HG03558 (cell line): ENCODE measurements around the gene STPG2.

ENCODE experiments used
- ATAC-seq: cut with Tn5 transposase; IDR thresholded peaks from one replicate; pipeline ENCODE4 v1.9.1; 2021; ENCODE audit warnings: moderate number of reproducible peaks; ENCODE audit not compliant: unreplicated experiment; ENCODE audit errors: extremely low read depth

STPG2 gene

GRCh38 chr4:97845758-97846157 is 297.5 kb downstream of the STPG2 start:
- ATAC-seq: no peak

DNA sequence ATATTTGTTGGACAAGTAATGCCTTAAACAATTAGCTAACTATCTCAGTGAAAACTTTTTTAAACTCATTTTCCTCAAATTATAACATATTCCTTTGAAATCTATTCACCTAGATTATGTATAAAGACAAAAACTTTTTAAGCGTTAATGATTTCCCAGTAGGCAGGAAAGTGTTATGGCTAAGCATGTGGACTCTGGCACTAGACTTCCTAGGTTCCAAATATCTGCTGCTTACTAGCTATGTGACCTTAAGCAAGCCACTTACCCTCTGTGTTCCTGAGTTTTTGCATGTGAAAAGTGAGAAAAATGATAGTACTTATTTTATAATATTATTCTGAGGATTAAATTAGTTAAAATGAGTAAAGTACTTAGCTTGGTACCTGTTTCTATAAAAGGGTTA is 301.8 kb downstream of the STPG2 start:
- no peak for ATAC-seq

- ATAC-seq: no peak
These were observed 306.6 kb downstream of the STPG2 start for GRCh38 chr4:97836662-97837061.

- no peak for ATAC-seq
These were observed 314.6 kb downstream of the STPG2 start for GRCh38 chr4:97828646-97829045.

DNA sequence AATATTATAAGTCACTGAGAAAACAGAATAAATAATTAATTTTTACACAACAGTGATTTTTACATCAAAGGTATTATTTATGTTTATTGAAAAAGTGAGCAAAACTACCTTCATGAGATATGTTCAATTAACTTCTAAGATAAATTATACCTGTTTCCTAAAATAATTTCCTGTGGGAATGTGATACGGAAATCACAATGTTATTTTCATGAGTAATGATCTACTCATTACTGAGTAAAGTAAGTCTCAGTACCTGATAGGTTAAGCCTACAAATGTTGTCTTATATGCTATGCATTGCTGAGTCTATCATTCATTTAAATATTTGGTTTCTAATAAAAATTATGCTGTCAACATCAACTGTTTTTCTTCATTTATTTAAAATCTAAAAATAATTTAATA is 324.0 kb downstream of the STPG2 start:
- ATAC-seq: no peak

GRCh38 chr4:97812768-97813167 is 330.5 kb downstream of the STPG2 start:
- no peak for ATAC-seq

GRCh38 chr4:97786306-97786920 is 356.9 kb downstream of the STPG2 start:
- ATAC-seq: no peak

GRCh38 chr4:97778174-97778573 is 365.1 kb downstream of the STPG2 start:
- no peak for ATAC-seq

- no peak for ATAC-seq
These were observed 368.8 kb downstream of the STPG2 start for GRCh38 chr4:97774347-97774989.

- ATAC-seq: no peak
These were observed 373.1 kb downstream of the STPG2 start for GRCh38 chr4:97770222-97770621.

GRCh38 chr4:97762115-97762512 is 381.2 kb downstream of the STPG2 start:
- no peak for ATAC-seq

DNA sequence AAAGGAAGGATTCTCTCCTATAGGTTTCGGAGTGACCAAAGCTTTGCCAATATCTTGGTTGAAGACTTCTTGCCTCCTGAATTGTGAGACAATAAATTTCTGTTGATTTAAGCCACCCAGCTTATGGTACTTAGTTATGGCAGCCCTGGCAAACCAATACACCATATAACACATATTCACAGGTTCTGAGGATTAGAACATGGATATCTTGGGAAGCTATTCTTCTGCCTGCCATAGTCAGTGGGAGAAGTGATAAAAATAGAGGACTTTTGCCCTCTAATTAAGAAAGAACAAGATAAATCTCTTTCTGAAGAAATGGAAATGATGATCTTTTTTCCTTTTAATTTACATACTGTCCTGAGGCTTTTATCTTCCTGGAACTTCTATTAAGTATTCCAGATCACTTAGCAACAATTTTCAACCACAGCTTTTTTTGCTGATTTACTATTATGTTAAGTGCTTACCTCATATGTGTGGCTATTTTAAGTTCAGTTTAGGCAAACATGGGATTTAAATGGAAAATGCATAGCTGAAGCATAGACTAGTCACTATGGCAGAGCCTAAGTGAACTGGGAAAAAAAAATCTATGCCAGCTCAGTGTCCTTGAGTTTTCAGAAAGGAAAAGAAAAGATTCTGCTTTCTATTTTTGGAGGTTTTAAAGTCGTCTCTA is 381.7 kb downstream of the STPG2 start:
- no peak for ATAC-seq

DNA sequence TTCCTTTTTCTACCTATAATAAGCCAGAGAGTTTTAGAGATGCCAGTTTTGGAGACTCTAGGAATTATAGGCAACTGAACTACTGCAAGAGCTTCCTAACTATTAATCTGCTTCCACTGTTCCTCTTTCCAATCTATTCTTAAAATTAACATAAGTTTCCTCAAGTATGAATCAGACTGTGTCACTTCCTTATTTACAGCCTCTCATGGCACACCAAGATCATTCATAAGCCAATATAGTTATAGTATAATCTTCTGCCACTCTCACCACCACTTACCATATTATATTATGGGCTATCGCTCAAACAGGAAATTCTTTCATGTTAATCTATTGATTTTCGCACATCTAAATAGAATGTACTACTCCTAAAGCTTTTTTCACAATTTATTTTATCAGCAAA is 383.5 kb downstream of the STPG2 start:
- no peak for ATAC-seq

DNA sequence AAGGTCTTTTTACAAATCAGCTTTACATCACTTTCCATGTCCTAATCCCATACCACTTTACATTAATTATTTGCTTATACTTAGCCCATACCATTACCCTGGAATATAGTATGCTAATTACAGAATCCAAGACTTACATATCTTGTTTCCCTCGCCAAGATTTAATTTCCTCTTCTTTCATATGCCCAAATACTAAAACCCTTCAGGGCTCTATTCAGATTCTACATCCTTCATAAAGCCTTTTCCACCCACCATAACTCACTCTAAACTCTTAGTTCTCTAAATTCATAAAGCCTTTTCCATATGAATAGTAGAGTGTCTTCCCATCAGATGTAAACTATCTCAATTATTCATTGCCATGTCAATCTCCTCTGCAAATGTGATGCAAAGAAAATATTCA is 390.7 kb downstream of the STPG2 start:
- ATAC-seq: no peak

- no peak for ATAC-seq
These were observed 395.3 kb downstream of the STPG2 start for GRCh38 chr4:97747945-97748344.

DNA sequence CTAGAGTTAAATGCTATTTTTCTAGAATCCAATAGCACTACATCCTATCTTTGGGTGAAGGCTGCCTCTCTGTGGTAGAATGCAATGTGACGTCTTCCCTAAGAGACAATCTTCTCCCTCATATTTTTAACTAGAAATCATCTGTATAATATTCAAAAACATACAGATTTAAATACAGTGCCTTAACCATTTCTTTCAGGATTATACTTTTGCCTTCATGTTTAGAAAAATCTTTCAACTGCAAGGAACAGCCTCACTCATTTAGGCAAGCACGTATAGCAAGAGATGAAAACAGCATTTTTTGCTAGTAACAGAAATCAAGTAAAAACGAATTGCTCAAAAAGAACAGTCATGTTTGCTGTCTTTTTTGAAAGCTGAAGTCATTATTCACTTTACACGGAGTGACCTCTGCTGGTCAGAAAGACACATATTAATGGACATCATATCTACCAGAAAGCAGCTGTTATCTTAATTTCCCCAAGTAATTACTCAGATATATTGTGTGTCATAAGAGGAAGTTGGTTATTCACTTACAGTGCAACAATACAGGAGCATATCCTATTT is 422.3 kb downstream of the STPG2 start:
- ATAC-seq: no peak

GRCh38 chr4:97691111-97691605 is 452.1 kb downstream of the STPG2 start:
- ATAC-seq: no peak

GRCh38 chr4:97670703-97671269 is 472.5 kb downstream of the STPG2 start:
- ATAC-seq: no peak

DNA sequence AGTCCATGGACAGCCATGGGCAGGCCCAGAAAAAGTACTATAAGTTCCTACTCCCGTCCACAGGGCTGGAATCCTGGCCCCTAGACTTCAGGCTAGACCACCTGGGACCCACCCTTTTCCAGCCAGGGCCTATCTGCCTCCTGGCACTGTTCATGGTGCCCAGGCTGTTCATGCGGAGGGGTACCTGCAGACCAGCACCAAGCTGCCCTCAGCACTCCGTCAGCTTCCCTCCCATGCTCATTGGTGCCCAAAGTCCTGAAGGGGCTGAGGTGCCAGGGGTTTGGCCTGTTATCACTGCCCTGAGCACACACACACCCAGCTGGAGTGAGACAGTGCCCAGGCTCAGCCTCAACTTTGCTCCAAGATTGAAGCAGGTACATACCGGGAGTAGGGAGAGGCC is 477.7 kb downstream of the STPG2 start:
- no peak for ATAC-seq

DNA sequence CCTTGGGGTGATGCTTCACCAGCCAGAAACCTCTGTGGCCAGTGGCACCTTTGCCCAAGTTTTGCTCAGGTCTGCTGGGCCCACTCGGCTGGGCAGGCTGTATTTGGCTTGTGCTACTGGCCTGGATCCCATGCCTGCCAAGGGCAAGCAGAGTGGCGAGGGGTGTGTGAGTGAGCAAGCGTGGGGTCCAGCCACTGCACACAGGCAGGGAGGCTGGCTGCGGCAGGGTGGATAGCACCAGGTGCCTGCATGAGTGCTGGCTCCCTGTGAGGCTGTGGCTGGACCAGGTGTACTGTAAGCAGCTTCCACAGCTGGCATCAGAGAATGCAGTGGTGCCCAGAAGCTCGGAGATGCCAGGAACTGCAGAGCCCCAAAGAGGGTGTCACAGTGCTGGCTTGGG is 478.5 kb downstream of the STPG2 start:
- ATAC-seq: no peak

- no peak for ATAC-seq
These were observed 481.1 kb downstream of the STPG2 start for GRCh38 chr4:97662133-97662532.
